HFF-Myc (cell line): ENCODE measurements around the gene CACNB1.

Experiments
- DNase-seq: peaks from one replicate; pipeline ENCODE4 v3.0.0-alpha.2; 2011; ENCODE audit warnings: low read depth; ENCODE audit errors: extremely low read depth
- H3K4me3 ChIP-seq: replicated peaks from 2 replicates; pipeline ENCODE4 v1.5.1; 2011; ENCODE audit warnings: low read depth, mild to moderate bottlenecking, control low read depth, low read length
- TF ChIP-seq, protein P1 (sequence below): IDR thresholded peaks from 2 replicates; pipeline ENCODE4 v1.5.1; 2012; ENCODE audit warnings: mild to moderate bottlenecking, low read depth, low read length, control low read depth; ENCODE audit errors: missing control alignments

CACNB1 gene

DNA sequence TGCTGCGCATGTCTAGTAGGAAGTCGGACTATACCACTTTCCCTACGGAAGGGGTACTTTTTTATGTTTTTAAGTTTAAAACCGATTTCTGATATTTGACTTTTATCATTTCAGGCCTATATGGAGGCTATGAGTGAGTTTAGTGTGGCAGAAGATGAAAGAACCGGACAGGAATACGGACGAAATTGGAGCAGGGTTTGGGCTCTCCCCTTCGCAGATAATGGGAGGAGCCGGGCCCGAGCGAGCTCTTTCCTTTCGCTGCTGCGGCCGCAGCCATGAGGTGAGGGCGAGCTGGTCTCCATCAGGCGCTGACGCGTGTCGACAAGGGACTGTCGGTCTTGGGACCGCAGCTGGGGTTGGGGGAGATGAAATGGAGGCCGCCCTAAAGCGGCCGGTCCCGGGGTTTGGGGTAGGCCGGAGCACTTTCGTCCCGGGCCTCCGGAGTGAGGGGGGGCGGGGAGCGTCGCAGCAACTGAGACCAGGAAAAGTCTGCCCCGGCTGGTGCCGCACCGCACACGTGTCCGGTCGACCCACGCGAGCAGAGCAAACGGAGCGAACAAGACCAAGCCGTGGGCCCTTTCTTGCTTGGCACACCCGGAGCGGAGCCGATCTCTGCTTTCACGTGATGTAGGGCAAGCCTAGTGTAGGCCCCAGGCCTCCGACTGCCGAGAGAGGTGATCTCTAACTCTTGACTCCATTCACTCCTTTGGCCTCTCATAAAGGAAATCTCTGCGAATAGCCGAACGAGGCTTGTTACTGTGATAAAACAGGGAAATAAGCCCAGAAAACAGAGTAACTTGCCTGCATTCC lies 2.8 kb upstream of the CACNB1 start, which contains the start of gene RPL19:
Gene RPL19 (plus strand): TSS at position 214 of the 810 bp plus-strand sequence. CDS start 62 bp downstream, at position 276.
- peak within 1 kb of the TSS; percentile 93 for H3K4me3 ChIP-seq
- TF ChIP-seq, protein P1, sequence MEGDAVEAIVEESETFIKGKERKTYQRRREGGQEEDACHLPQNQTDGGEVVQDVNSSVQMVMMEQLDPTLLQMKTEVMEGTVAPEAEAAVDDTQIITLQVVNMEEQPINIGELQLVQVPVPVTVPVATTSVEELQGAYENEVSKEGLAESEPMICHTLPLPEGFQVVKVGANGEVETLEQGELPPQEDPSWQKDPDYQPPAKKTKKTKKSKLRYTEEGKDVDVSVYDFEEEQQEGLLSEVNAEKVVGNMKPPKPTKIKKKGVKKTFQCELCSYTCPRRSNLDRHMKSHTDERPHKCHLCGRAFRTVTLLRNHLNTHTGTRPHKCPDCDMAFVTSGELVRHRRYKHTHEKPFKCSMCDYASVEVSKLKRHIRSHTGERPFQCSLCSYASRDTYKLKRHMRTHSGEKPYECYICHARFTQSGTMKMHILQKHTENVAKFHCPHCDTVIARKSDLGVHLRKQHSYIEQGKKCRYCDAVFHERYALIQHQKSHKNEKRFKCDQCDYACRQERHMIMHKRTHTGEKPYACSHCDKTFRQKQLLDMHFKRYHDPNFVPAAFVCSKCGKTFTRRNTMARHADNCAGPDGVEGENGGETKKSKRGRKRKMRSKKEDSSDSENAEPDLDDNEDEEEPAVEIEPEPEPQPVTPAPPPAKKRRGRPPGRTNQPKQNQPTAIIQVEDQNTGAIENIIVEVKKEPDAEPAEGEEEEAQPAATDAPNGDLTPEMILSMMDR = no peak
- no peak for DNase-seq

DNA sequence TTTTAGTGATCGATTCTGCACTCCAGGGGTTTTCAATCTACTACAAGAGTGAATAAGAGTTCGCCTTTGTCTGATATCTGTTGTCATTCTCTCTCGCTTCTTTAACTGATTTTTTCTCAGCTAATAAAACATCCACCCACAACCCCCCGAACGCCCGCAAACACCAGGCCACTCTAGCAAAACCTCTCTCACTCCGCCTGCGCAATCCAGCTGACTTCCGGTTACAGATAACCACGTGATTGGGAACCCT lies 2.3 kb upstream of the CACNB1 start:
- H3K4me3 ChIP-seq = peak overlapping the region; percentile 93
- TF ChIP-seq, protein P1 = no peak
- peak; percentile 94 for DNase-seq

DNA sequence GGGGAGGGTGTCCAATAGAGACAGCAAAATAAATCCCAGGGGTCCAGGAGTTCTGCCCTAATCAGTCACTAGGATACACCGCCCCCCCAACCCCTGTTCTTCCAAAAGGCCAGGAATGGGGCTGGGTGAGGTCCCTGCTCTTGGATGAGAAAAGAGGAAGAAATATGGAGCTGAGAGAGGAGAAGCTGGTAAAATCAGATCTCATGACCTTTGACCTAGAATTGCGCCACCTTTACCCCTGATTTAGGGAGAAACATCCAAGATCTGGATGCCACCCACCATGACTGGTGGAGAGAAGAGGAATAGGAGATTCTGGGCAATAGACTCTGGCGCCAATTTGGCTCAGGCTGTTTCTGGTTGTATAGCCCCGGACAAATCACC lies 707 bp upstream of the CACNB1 start:
- TF ChIP-seq, protein P1 = no peak
- H3K4me3 ChIP-seq = peak overlapping the region; percentile 79; the same call in 1 of the 2 replicates
- DNase-seq = no peak

DNA sequence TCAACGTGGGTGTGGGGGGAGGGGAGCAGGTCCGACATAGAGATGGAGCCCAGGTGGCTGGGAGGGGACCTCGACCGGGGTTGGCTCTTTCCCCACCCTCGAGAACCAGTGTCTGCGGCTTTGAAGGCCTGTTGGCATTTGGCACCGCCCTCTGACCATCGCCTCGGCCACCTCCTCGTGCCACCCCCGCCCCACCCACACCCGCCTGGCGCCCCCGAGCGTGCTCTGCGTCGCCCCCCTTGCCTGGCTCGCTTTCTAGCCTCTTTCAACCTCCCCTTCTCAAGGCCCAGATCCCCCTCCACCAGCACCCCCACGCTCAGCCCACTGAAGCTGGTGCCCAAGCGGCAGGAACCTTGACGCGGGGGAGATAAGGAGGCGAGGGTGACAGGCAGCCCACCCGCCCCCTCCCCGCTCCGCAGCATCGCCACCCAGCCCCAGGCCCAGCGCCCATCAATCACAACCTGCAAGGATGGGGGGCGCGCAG lies 619 bp downstream of the CACNB1 start:
- TF ChIP-seq, protein P1 = no peak
- peak overlapping the region; percentile 79 for H3K4me3 ChIP-seq
- no peak for DNase-seq

DNA sequence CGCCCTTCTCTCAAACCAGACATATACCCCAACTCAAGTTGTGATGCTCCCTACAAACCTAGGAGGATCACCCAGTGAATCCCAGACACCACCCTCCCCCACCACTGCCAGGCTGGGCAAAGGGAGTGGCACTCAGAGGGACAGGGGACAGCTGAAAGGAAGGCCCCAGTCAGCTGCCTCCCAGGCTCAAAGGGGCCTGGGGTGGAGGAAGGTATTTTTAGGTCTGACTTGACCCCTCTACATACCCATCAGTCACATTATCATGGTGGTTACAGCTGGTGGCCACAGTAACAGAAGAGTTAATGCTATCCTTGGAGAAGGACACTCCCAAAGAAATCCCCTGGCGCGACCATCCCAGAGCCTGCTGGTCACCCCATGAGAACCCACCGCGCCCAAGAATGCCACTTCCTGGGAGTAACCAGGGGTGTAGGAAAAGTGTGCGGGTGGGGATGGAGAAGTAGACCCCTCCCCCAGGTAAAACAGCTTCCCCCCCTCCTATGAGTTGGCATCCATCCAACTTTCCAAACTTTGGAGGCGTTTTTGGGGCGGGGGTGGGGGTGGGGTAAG lies 1.1 kb downstream of the CACNB1 start:
- no peak for DNase-seq
- H3K4me3 ChIP-seq = peak overlapping the region; percentile 79
- TF ChIP-seq, protein P1 = no peak

DNA sequence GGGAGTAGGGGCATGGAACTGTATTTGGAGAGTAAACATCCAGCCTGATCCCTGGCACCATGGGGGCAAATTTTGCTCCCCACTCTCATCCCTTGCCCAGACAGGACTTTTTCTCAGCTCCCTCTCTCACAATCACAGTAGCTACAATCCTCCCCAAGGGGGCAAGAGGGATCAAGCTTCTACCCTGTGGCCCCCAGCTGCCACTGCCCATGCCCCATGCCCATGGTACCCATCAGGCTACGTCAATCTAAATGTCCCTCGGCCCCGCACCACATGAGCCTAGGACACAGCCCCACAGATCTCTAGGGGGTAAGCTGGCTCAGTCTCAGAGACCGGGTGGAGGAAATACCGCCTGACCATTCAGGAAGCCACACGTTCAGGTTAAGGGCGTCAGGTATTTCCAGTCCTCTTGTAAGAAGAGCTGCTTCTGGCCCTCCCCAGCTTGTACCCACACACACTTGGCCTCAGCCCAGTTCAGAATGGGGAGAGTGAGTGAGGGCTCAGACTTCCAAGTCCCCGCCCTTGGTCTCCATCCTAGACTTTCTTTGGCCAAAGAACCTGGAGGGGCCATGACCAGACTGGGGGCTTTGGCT lies 1.8 kb downstream of the CACNB1 start:
- peak overlapping the region; percentile 79 for H3K4me3 ChIP-seq
- TF ChIP-seq, protein P1 = no peak
- DNase-seq = no peak
